Stimulated activated CD8-positive, alpha-beta memory T cell treated with anti-CD3 and anti-CD28 coated beads, Interleukin-12 subunit alpha, Interleukin-12 subunit beta, amount 100 ng/mL, for 4 hours (primary cell): ENCODE data around the gene EPS15.
"Not testable (repeated sequence)": the region's sequence is repeated elsewhere in the genome, so short reads cannot be mapped to it uniquely, and the experiment has no call there.

Source experiments
- DNase-seq: peaks from one replicate; pipeline ENCODE4 v3.0.0-alpha.2; 2020; ENCODE audit warnings: low read depth

Gene EPS15

GRCh38 chr1:51542158-51542953 is 23.3 kb upstream of the EPS15 start:
- DNase-seq: no peak

- DNase-seq: no peak
Observed at GRCh38 chr1:51541313-51542050, 22.4 kb upstream of the EPS15 start.

- no peak for DNase-seq
Observed at GRCh38 chr1:51537568-51537967, 18.5 kb upstream of the EPS15 start.

GRCh38 chr1:51535006-51535592 is 16.0 kb upstream of the EPS15 start:
- peak; percentile 12 for DNase-seq

GRCh38 chr1:51534447-51534846 is 15.4 kb upstream of the EPS15 start:
- no peak for DNase-seq

- no peak for DNase-seq
Observed at GRCh38 chr1:51532853-51533252, 13.8 kb upstream of the EPS15 start.

GRCh38 chr1:51530447-51530846 is 11.4 kb upstream of the EPS15 start:
- not testable (repeated sequence) for DNase-seq

- no peak for DNase-seq
Observed at GRCh38 chr1:51527144-51527543, 8.1 kb upstream of the EPS15 start.

GRCh38 chr1:51526248-51526647 is 7.2 kb upstream of the EPS15 start:
- DNase-seq: no peak

- no peak for DNase-seq
Observed at GRCh38 chr1:51525295-51525694, 6.2 kb upstream of the EPS15 start.

GRCh38 chr1:51524817-51525216 is 5.8 kb upstream of the EPS15 start:
- no peak for DNase-seq

GRCh38 chr1:51523931-51524330 is 4.9 kb upstream of the EPS15 start:
- no peak for DNase-seq

- no peak for DNase-seq
Observed at GRCh38 chr1:51520700-51521248, 1.7 kb upstream of the EPS15 start.

- DNase-seq: no peak
Observed at GRCh38 chr1:51519865-51520699, 1.0 kb upstream of the EPS15 start.

- DNase-seq: peak; percentile 21
Observed at GRCh38 chr1:51518586-51519047, 449 bp downstream of the EPS15 start.

- DNase-seq: peak; percentile 10
Observed at GRCh38 chr1:51518033-51518585, 957 bp downstream of the EPS15 start.

GRCh38 chr1:51517361-51518032 is 1.6 kb downstream of the EPS15 start:
- DNase-seq: no peak

- DNase-seq: no peak
Observed at GRCh38 chr1:51516649-51517158, 2.4 kb downstream of the EPS15 start.

GRCh38 chr1:51515982-51516648 is 3.0 kb downstream of the EPS15 start:
- DNase-seq: no peak
